Parathyroid adenoma (tissue), 2 donors: ENCODE measurements around the gene RASSF4.

Source experiments
- H2AFZ ChIP-seq: fragments of 300-600 bp; sonication (generic); one replicate; pipeline ENCODE4 v1.7.0; 2017; ENCODE audit warnings: antibody characterized with exemption, mild to moderate bottlenecking
- H3K27ac ChIP-seq: fragments of 300-600 bp; sonication (generic); one replicate; pipeline ENCODE4 v1.7.0; 2017
- H3K27me3 ChIP-seq: fragments of 300-600 bp; sonication (generic); one replicate; pipeline ENCODE4 v1.7.0; 2017; ENCODE audit warnings: low read length; ENCODE audit not compliant: control insufficient read depth, insufficient read depth
- H3K36me3 ChIP-seq: fragments of 300-600 bp; sonication (generic); one replicate; pipeline ENCODE4 v1.7.0; 2017; ENCODE audit warnings: low read length; ENCODE audit not compliant: control insufficient read depth, insufficient read depth
- H3K4me1 ChIP-seq: fragments of 300-600 bp; sonication (generic); one replicate; pipeline ENCODE4 v1.7.0; 2017; ENCODE audit warnings: control low read depth
- H3K4me2 ChIP-seq: fragments of 300-600 bp; sonication (generic); one replicate; pipeline ENCODE4 v1.7.0; 2017; ENCODE audit warnings: low read length
- H3K4me3 ChIP-seq: fragments of 300-600 bp; sonication (generic); one replicate; pipeline ENCODE4 v1.7.0; 2017; ENCODE audit warnings: low read depth, low read length
- H3K79me2 ChIP-seq: fragments of 300-600 bp; sonication (generic); one replicate; pipeline ENCODE4 v1.7.0; 2017; ENCODE audit warnings: control low read depth
- H3K9ac ChIP-seq: fragments of 300-600 bp; sonication (generic); one replicate; pipeline ENCODE4 v1.7.0; 2017; ENCODE audit warnings: mild to moderate bottlenecking
- H3K9me3 ChIP-seq: fragments of 300-600 bp; sonication (generic); one replicate; pipeline ENCODE4 v1.7.0; 2017; ENCODE audit warnings: low read length; ENCODE audit not compliant: control insufficient read depth
- CTCF ChIP-seq: fragments of 300-600 bp; sonication (generic); IDR thresholded peaks from one replicate; pipeline ENCODE4 v1.7.0; 2017; ENCODE audit warnings: antibody characterized with exemption, mild to moderate bottlenecking
- donor health status: primary hyperparathyroidism.

RASSF4 gene

DNA sequence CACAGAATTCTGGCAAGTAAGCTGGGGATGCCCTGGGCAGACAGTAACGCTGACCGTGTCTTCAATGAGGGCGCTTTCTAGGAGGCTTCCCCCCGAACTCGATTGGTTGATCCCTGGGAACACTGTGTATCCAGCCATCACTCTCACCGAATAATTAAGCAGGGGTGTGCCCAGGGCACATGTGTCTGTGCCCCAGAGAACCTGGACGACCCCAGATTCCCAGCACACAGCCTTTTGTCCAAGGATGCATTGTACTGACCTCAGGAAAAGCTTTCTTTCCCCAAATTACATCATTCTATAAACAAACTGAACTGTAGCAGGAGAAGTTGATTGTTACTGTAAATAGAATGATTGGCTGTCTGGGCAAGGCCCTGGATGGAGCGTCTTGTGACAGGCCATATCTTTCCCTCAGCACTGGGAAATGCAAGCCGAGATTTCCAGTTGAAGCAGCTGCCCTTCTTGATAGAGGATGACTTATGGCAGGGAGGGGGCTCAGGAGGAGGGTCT, 25.6 kb downstream of the RASSF4 start:
- Histone ChIP-seq H3K4me3 (no peak overlapping the region), H3K27me3 (no peaks in the 10 kb centered on the region), H3K4me2 (no peak overlapping the region), H3K79me2 (no peaks in the 10 kb centered on the region), H3K9me3 (no peaks in the 10 kb centered on the region), H3K4me1 (no peaks in the 10 kb centered on the region), H3K9ac (no peak overlapping the region), H2AFZ (no peak overlapping the region), H3K27ac (peak overlapping the region; percentile 8), H3K36me3 (no peaks in the 10 kb centered on the region)
- TF ChIP-seq CTCF = no peak

- TF ChIP-seq CTCF = no peak
- Histone ChIP-seq H3K4me3 (no peak overlapping the region), H3K4me1 (no peaks in the 10 kb centered on the region), H3K36me3 (no peaks in the 10 kb centered on the region), H3K9me3 (no peaks in the 10 kb centered on the region), H3K79me2 (no peaks in the 10 kb centered on the region), H3K27me3 (no peaks in the 10 kb centered on the region), H3K27ac (no peak overlapping the region), H3K9ac (no peak overlapping the region), H3K4me2 (no peak overlapping the region), H2AFZ (no peak overlapping the region)
Observed at GRCh38 chr10:44986179-44986578, 26.6 kb downstream of the RASSF4 start.

- Histone ChIP-seq H3K4me1 (no peaks in the 10 kb centered on the region), H3K79me2 (no peaks in the 10 kb centered on the region), H3K4me2 (no peak overlapping the region), H2AFZ (no peak overlapping the region), H3K36me3 (no peaks in the 10 kb centered on the region), H3K4me3 (no peak overlapping the region), H3K9me3 (no peaks in the 10 kb centered on the region), H3K27ac (no peak overlapping the region), H3K9ac (no peak overlapping the region), H3K27me3 (no peaks in the 10 kb centered on the region)
- no peak for TF ChIP-seq CTCF
Observed at GRCh38 chr10:44986670-44987069, 27.1 kb downstream of the RASSF4 start.

DNA sequence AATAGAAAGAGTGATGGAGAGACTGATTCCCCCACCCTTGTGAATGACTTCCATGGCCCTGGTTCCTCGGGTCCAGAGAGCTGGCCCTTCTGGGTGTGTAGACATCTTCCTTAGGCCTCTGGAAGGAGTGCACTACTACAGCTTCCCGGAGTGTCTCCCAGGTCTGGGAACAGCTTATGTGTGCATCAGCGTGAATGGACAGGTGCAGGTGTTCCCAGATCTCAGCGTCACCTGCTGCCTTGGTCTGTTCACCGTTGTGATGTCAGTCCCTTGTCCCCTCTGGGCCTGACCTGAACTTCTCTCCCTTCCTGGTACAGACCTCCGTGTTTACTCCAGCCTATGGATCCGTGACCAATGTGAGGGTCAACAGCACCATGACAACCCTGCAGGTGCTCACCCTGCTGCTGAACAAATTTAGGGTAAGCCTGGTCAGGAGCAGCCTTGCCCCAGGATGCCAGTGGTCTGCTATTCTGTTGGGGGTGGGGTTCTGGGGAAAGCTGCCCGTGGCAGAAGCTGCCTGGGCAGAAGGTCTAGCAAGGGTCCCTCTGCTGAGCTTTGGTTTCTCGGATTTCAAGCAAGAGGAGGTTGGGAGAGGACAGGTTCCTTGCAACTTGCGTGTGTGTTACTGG, 29.5 kb downstream of the RASSF4 start:
- Histone ChIP-seq H3K4me2 (no peak overlapping the region), H3K27ac (no peak overlapping the region), H2AFZ (no peak overlapping the region), H3K4me1 (no peaks in the 10 kb centered on the region), H3K9me3 (no peaks in the 10 kb centered on the region), H3K36me3 (no peaks in the 10 kb centered on the region), H3K79me2 (no peaks in the 10 kb centered on the region), H3K4me3 (no peak overlapping the region), H3K9ac (no peak overlapping the region), H3K27me3 (no peaks in the 10 kb centered on the region)
- no peak for TF ChIP-seq CTCF
